SU-DHL-6 (cell line): ENCODE results near the gene DENND1B.

Experiments
- CTCF ChIP-seq: fragments of 200-600 bp; sonication (generic); IDR thresholded peaks from one replicate; pipeline ENCODE4 v1.5.1; 2017; ENCODE audit warnings: antibody characterized with exemption, mild to moderate bottlenecking, low read length, moderate library complexity; ENCODE audit not compliant: insufficient read depth, poor library complexity, severe bottlenecking
- EZH2phosphoT487 ChIP-seq: fragments of 200-600 bp; sonication (generic), shearing (Covaris generic); conservative IDR thresholded peaks from 2 replicates; pipeline ENCODE4 v1.6.1; 2018; ENCODE audit warnings: mild to moderate bottlenecking, antibody characterized with exemption, low read length, moderate library complexity, mixed read lengths

GRCh38 chr1:197696372-197696771 lies 78.9 kb downstream of the DENND1B start:
- TF ChIP-seq EZH2phosphoT487 (no peak), CTCF (no peak)
